GM12864 (cell line): ENCODE data around the gene KIFAP3.

ENCODE experiments used
- DNase-seq: peaks from one replicate; pipeline ENCODE4 v3.0.0-alpha.2; 2011; ENCODE audit warnings: low read depth
- H3K4me3 ChIP-seq: 2 replicates; pipeline ENCODE4 v1.5.1; 2011; ENCODE audit warnings: mild to moderate bottlenecking, low read depth, low read length, control low read depth
- CTCF ChIP-seq: IDR thresholded peaks from 2 replicates; pipeline ENCODE4 v1.5.1; 2011; ENCODE audit warnings: low read depth, mild to moderate bottlenecking, moderate library complexity, low read length, control low read depth, inconsistent platforms; ENCODE audit errors: missing control alignments

The KIFAP3 gene

GRCh38 chr1:169904834-169905233, 169.7 kb downstream of the KIFAP3 start:
- H3K4me3 ChIP-seq: no peak overlapping the region
- no peak for DNase-seq
- no peak for TF ChIP-seq CTCF

DNA sequence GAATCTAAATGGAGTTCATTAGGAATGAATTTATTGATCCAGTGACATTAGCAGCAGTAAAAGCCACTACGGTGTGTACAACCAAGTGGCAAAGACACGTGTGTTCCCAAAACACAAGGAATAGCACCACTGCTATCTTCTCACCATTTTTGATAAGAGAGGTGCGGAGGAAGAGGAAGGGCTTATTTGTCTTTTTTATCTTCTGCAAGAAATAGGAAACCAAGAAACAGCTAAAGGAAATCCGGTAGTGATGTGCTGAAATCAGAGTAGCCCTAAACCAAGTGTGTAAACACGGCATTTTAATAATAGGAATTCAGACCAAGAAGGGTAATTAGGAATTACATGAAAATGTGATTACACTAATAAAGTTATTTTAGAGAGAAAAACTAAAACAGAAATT, 171.7 kb downstream of the KIFAP3 start:
- DNase-seq: no peak
- TF ChIP-seq CTCF: no peak
- H3K4me3 ChIP-seq: no peak overlapping the region

DNA sequence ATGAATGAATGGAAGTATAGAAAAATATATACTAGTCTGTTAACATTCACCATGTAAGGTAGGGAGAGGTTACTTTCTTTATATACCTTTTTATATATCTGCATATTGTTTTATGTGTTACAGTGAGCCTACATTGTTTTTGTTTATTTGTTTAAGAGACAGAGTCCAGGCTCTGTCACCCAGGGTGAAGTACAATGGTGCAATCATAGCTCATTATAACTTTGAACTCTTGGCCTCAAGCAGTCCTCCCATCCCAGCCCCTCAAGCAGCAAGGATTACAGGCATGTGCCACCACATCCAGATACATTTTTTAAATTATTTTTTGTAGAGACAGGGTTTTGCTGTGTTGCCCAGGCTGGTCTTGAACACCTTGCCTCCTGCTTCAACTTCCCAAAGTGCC, 173.4 kb downstream of the KIFAP3 start:
- H3K4me3 ChIP-seq: no peak overlapping the region
- no peak for DNase-seq
- TF ChIP-seq CTCF: no peak

DNA sequence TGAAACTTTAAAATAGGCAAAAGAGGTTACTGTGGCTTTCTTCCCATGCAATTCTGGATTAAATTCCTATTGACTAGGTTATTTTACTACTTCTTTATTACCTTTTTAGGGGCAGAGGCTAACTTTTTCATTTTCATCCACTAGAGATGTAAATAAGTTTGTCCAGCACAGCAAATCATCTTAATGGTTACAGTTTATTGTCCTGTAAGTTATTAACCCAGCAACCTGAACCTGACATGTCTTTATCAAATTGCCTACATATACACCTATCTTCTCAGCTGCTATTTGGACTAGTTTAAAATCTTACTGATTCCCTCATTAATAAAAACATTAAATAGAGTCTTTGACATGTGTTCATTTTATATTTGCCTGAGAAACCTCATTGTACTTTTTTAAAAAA, 173.9 kb downstream of the KIFAP3 start:
- TF ChIP-seq CTCF: no peak
- H3K4me3 ChIP-seq: no peak overlapping the region

GRCh38 chr1:169899519-169900217, 174.8 kb downstream of the KIFAP3 start:
- TF ChIP-seq CTCF: no peak
- H3K4me3 ChIP-seq: no peak overlapping the region
- no peak for DNase-seq

More for the DNA sequence above, 173.9 kb downstream of the KIFAP3 start:
- DNase-seq: no peak

- no peak for TF ChIP-seq CTCF
- no peak overlapping the region for H3K4me3 ChIP-seq
- DNase-seq: no peak
Measured at GRCh38 chr1:169896013-169896412, 178.5 kb downstream of the KIFAP3 start.
